PC-3 (cell line): ENCODE results near the gene GJC1.

Experiments used
- EZH2 ChIP-seq: fragments of 300-600 bp; sonication (generic); IDR thresholded peaks from one replicate; pipeline ENCODE4 v1.6.1; 2017; ENCODE audit warnings: antibody characterized with exemption, mild to moderate bottlenecking, low read length; ENCODE audit not compliant: unreplicated experiment
- TF ChIP-seq, protein P1 (sequence below): fragments of 300-600 bp; sonication (generic); conservative IDR thresholded peaks from 2 replicates; pipeline ENCODE4 v1.5.1; 2017; ENCODE audit warnings: antibody characterized with exemption, low read depth, mild to moderate bottlenecking, low read length

- TF ChIP-seq, protein P1, sequence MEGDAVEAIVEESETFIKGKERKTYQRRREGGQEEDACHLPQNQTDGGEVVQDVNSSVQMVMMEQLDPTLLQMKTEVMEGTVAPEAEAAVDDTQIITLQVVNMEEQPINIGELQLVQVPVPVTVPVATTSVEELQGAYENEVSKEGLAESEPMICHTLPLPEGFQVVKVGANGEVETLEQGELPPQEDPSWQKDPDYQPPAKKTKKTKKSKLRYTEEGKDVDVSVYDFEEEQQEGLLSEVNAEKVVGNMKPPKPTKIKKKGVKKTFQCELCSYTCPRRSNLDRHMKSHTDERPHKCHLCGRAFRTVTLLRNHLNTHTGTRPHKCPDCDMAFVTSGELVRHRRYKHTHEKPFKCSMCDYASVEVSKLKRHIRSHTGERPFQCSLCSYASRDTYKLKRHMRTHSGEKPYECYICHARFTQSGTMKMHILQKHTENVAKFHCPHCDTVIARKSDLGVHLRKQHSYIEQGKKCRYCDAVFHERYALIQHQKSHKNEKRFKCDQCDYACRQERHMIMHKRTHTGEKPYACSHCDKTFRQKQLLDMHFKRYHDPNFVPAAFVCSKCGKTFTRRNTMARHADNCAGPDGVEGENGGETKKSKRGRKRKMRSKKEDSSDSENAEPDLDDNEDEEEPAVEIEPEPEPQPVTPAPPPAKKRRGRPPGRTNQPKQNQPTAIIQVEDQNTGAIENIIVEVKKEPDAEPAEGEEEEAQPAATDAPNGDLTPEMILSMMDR: no peak
- TF ChIP-seq EZH2: no peak
Observed at GRCh38 chr17:44804302-44805089, 25.6 kb downstream of the GJC1 start.
